ENCODE data around the gene CEACAM19. TPM values are rescaled to one million over a fixed set of nuclear protein-coding genes. Genes with fewer than 3 reads are reported as not detected.

CEACAM19 gene
- total and polyA plus RNA-seq, 2 of the 13 experiments (the other 11 are each of a cell fraction or from before 2014, with no cell fraction given) = 1.3 to 4.0 TPM

- TF ChIP-seq RNF219 (CRISPR knock-in tag; IDR thresholded peaks at IDR 0.05) = no peak
These were observed 4.2 kb downstream of the CEACAM19 start (continued) for GRCh38 chr19:44675521-44675920.

- POLR2A ChIA-PET = no interaction called here
- Histone ChIP-seq H3K27me3 (ENCODE audit: control insufficient read depth in 1 of 2, insufficient read depth in 2 of 2, low read length in 2 of 2) (no peaks in the 10 kb centered on the region), H3K36me3 (replicated peaks in 1 of 2; ENCODE audit: control insufficient read depth in 1 of 2, insufficient read depth in 2 of 2, low read length in 2 of 2) (no peaks in the 10 kb centered on the region; a peak in 1 of 5 replicates), H3K27ac (ENCODE audit: extremely low read length, insufficient read depth, low read length) (no peak overlapping the region), H3K9me3 (ENCODE audit: low read length) (no peaks in the 10 kb centered on the region), H3K4me3 (replicated peaks in 1 of 3; ENCODE audit: insufficient read depth in 1 of 3, low read depth in 2 of 3, low read length in 3 of 3) (no peak overlapping the region), H3K79me2 (ENCODE audit: insufficient read depth, low read length) (no peaks in the 10 kb centered on the region), H2AFZ (ENCODE audit: low read length) (no peak overlapping the region), H4K20me1 (ENCODE audit: insufficient read depth, low read length) (no peaks in the 10 kb centered on the region), H3K9ac (ENCODE audit: insufficient read depth, low read depth, low read length) (no peak overlapping the region), H3K4me2 (ENCODE audit: low read depth, low read length) (no peak overlapping the region), H3K4me1 (ENCODE audit: insufficient read depth, low read length) (peaks cover 14% of the 10 kb centered on the region; the same call in 1 of the 2 replicates)
- ATAC-seq (peak; percentile 41; the same call in 2 of the 3 replicates), DNase-seq (ENCODE audit: low spot score) (no peak), FAIRE-seq (no peak)
- CTCF ChIA-PET (ENCODE audit: low intra/inter-chr PET ratio, low total read pairs) = no interaction called here
- 83% methylated on average over 8 of the region's 8 CpGs for WGBS (ENCODE audit: low lambda C conversion rate)
- TF ChIP-seq NFYB (CRISPR knock-in tag; IDR thresholded peaks at IDR 0.05) = peak; percentile 75
- peak; percentile 70 for TF ChIP-seq NFYC (CRISPR knock-in tag; IDR thresholded peaks at IDR 0.05)
- TF ChIP-seq ATF1 (CRISPR knock-in tag; IDR thresholded peaks at IDR 0.05) = no peak
- intact Hi-C loops (cut with micrococcal nuclease; ENCODE audit: unreplicated experiment) (no loop called here), in situ Hi-C loops (cut with HindIII; ENCODE audit: extremely low pct_ligation_motif_present, low pct_unique_long_range_greater_than_20kb) (no loop called here)
- no TSS peak for BruUV-seq (replicated peaks)
These were observed 5.9 kb downstream of the CEACAM19 start for GRCh38 chr19:44677019-44677811.
